Esophagus (tissue), 2 donors: ENCODE measurements around the gene EIF3L. TPM values are rescaled to one million over a fixed set of nuclear protein-coding genes. Genes with fewer than 3 reads are reported as not detected.

ENCODE experiments used
- H3K27ac ChIP-seq, 2 donors: one replicate each; pipeline ENCODE4 v1.5.1; 2013; ENCODE audit warnings: low read depth in 2 of 2, mild to moderate bottlenecking in 2 of 2, inconsistent platforms in 1 of 2, low read length in 1 of 2, moderate library complexity in 1 of 2
- H3K27me3 ChIP-seq, 2 donors: one replicate each; pipeline ENCODE4 v1.6.1; 2013; ENCODE audit warnings: low read length in 2 of 2, control low read depth in 1 of 2, mild to moderate bottlenecking in 1 of 2; ENCODE audit not compliant: insufficient read depth in 2 of 2, control insufficient read depth in 1 of 2
- H3K36me3 ChIP-seq, 2 donors: one replicate each; pipeline ENCODE4 v1.6.1; 2013; ENCODE audit warnings: low read length in 1 of 2; ENCODE audit not compliant: control insufficient read depth in 2 of 2, insufficient read depth in 2 of 2
- H3K4me1 ChIP-seq, 2 donors: one replicate each; pipeline ENCODE4 v1.6.1; 2013; ENCODE audit warnings: low read length in 1 of 2; ENCODE audit not compliant: control insufficient read depth in 2 of 2, insufficient read depth in 2 of 2
- H3K4me3 ChIP-seq, 2 donors: one replicate each; pipeline ENCODE4 v1.5.1; 2013; ENCODE audit warnings: low read length in 2 of 2, mild to moderate bottlenecking in 2 of 2, low read depth in 1 of 2, moderate library complexity in 1 of 2
- H3K9me3 ChIP-seq, 2 donors: one replicate each; pipeline ENCODE4 v1.6.1; 2013; ENCODE audit warnings: mild to moderate bottlenecking in 2 of 2, low read depth in 1 of 2, low read length in 1 of 2, moderate library complexity in 1 of 2; ENCODE audit not compliant: control insufficient read depth in 2 of 2, insufficient read depth in 1 of 2
- WGBS, 2 donors: extraction: QIAGEN DNeasy Blood & Tissue Kit; methylation state at CpG; one replicate each; pipeline ENCODE4 v1.1.7; 2013; 5-methylcytosine and 5-hydroxymethylcytosine counted together
- polyA plus RNA-seq, 2 donors: library from polyadenylated mRNA; stranded (reverse); fragments of 200-250 nt; gene quantifications; one replicate each; pipeline ENCODE4 v1.2.3, GENCODE V29; 2013
- donor health status: healthy with polysubstance abuse.
- donor health status: Bipolar disorder and iron deficiency.

Gene EIF3L
- polyA plus RNA-seq, 2 donors = 113 to 265 TPM

DNA sequence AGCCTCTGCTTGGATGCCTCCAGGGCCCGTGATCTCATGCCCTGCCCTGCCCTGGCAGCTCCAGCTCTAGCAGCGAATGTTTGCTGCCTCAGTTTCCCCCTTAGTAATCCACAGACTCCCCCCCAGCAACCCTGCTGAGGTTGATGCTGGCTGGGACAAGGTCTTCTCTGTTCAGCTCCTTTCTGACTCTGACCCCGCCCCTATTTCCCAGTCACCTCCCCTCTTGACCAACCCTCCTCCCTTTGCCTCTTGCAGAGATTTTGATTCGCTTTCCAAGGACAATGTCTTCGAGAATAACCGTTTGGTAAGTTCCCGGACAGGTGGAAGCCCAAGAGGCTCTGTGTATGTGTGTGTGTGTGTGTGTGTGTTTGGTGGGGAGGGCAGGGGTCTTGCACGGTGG, 62.5 kb downstream of the EIF3L start:
- peaks cover 10 to 25% of the 10 kb centered on the region in 2 donors for H3K36me3 ChIP-seq
- H3K4me1 ChIP-seq = peaks cover 5 to 26% of the 10 kb centered on the region in 2 donors
- 53 to 71% methylated on average over 8 of the region's 8 CpGs for WGBS, 2 donors
- no peaks in the 10 kb centered on the region for H3K9me3 ChIP-seq
- no peaks in the 10 kb centered on the region for H3K27me3 ChIP-seq
- no peak overlapping the region for H3K4me3 ChIP-seq
- H3K27ac ChIP-seq = peak overlapping the region; percentile 69 to 83

GRCh38 chr22:37912171-37912570, 63.0 kb downstream of the EIF3L start:
- Histone ChIP-seq H3K4me1 (peaks cover 5 to 22% of the 10 kb centered on the region in 2 donors), H3K9me3 (no peaks in the 10 kb centered on the region), H3K4me3 (no peak overlapping the region), H3K27me3 (no peaks in the 10 kb centered on the region), H3K36me3 (peaks cover 10 to 26% of the 10 kb centered on the region in 2 donors), H3K27ac (peak overlapping the region in 1 of 2 donors; percentile 83)
- 73 to 76% methylated on average over 6 to 8 of the region's 8 CpGs for whole genome bisulfite sequencing, 2 donors

GRCh38 chr22:37913233-37913721, 64.1 kb downstream of the EIF3L start:
- WGBS, 2 donors = 78 to 79% methylated on average over 7 of the region's 7 CpGs
- peaks cover 10 to 36% of the 10 kb centered on the region in 2 donors for H3K36me3 ChIP-seq
- no peaks in the 10 kb centered on the region for H3K27me3 ChIP-seq
- H3K9me3 ChIP-seq = no peaks in the 10 kb centered on the region
- H3K4me1 ChIP-seq = peaks cover 5 to 15% of the 10 kb centered on the region in 2 donors
- H3K4me3 ChIP-seq = no peak overlapping the region
- H3K27ac ChIP-seq = no peak overlapping the region

GRCh38 chr22:37916311-37916710, 67.1 kb downstream of the EIF3L start:
- Histone ChIP-seq H3K36me3 (peaks cover 16 to 44% of the 10 kb centered on the region in 2 donors), H3K4me3 (no peak overlapping the region), H3K27ac (peak overlapping the region in 1 of 2 donors; percentile 33), H3K27me3 (no peaks in the 10 kb centered on the region), H3K4me1 (peaks cover 0 to 4% of the 10 kb centered on the region in 2 donors), H3K9me3 (no peaks in the 10 kb centered on the region)
- WGBS, 2 donors = 84 to 88% methylated on average over 5 of the region's 5 CpGs

- H3K4me1 ChIP-seq = no peaks in the 10 kb centered on the region
- H3K27ac ChIP-seq = no peak overlapping the region
- H3K27me3 ChIP-seq = no peaks in the 10 kb centered on the region
- no peaks in the 10 kb centered on the region for H3K9me3 ChIP-seq
- H3K36me3 ChIP-seq = peaks cover 10 to 43% of the 10 kb centered on the region in 2 donors
- WGBS, 2 donors = 76 to 79% methylated on average over 4 of the region's 4 CpGs
- no peak overlapping the region for H3K4me3 ChIP-seq
These were observed 68.8 kb downstream of the EIF3L start for GRCh38 chr22:37917874-37918548.

- 80 to 85% methylated on average over 25 of the region's 25 CpGs for WGBS, 2 donors
These were observed 69.5 kb downstream of the EIF3L start for GRCh38 chr22:37918580-37919270.

GRCh38 chr22:37920126-37920525, 70.9 kb downstream of the EIF3L start:
- Histone ChIP-seq H3K4me3 (no peak overlapping the region), H3K9me3 (no peaks in the 10 kb centered on the region), H3K36me3 (peaks cover 15 to 53% of the 10 kb centered on the region in 2 donors), H3K4me1 (no peaks in the 10 kb centered on the region), H3K27ac (no peak overlapping the region), H3K27me3 (no peaks in the 10 kb centered on the region)
- WGBS, 2 donors = 78 to 81% methylated on average over 5 of the region's 5 CpGs

More at GRCh38 chr22:37918580-37919270, 69.5 kb downstream of the EIF3L start:
- Histone ChIP-seq H3K27ac (no peak overlapping the region), H3K4me3 (no peak overlapping the region), H3K27me3 (no peaks in the 10 kb centered on the region), H3K9me3 (no peaks in the 10 kb centered on the region), H3K4me1 (no peaks in the 10 kb centered on the region), H3K36me3 (peaks cover 7 to 43% of the 10 kb centered on the region in 2 donors)

DNA sequence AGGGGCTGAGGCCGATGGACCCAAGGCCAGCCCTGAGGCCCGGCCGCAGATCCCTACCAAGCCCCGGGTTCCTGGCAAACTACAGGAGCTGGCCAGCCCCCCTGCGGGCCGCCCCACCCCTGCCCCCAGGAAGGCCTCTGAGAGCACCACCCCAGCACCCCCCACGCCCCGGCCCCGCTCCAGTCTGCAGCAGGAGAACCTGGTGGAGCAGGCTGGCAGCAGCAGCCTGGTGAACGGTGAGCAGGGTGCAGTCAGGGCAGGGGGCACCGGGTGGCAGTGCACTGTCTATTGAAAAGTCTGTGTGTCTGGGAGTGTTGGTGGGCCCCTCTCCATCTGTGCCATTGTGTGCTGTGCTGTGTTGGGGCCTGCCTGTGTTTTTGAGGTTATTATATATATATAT, 73.0 kb downstream of the EIF3L start:
- no peaks in the 10 kb centered on the region for H3K4me1 ChIP-seq
- peaks cover 32 to 68% of the 10 kb centered on the region in 2 donors for H3K36me3 ChIP-seq
- H3K9me3 ChIP-seq = no peaks in the 10 kb centered on the region
- H3K27ac ChIP-seq = no peak overlapping the region
- H3K4me3 ChIP-seq = no peak overlapping the region
- 81 to 87% methylated on average over 10 to 11 of the region's 11 CpGs for WGBS, 2 donors
- H3K27me3 ChIP-seq = no peaks in the 10 kb centered on the region

GRCh38 chr22:37923927-37924326, 74.7 kb downstream of the EIF3L start:
- H3K4me1 ChIP-seq = no peaks in the 10 kb centered on the region
- WGBS, 2 donors = 74 to 91% methylated on average over 4 of the region's 4 CpGs
- H3K9me3 ChIP-seq = no peaks in the 10 kb centered on the region
- no peaks in the 10 kb centered on the region for H3K27me3 ChIP-seq
- peaks cover 32 to 60% of the 10 kb centered on the region in 2 donors for H3K36me3 ChIP-seq
- no peak overlapping the region for H3K4me3 ChIP-seq
- no peak overlapping the region for H3K27ac ChIP-seq
